ENCODE data around the gene LHX1.

LHX1 gene

GRCh38 chr17:36933512-36934143, 3.6 kb upstream of the LHX1 start:
- TF ChIP-seq CTCF (IDR thresholded peaks at IDR 0.05; ENCODE audit: borderline replicate concordance, control extremely low read depth, extremely low read depth, insufficient read depth, missing control alignments), result no peak
- in situ Hi-C loops (cut with MboI; ENCODE audit: low sequenced_read_pairs, unreplicated experiment), result no loop called here
- DNase-seq (ENCODE audit: low spot score), result no peak

- no peak for TF ChIP-seq CTCF (IDR thresholded peaks at IDR 0.05; ENCODE audit: borderline replicate concordance, control extremely low read depth, extremely low read depth, insufficient read depth, missing control alignments)
- DNase-seq (ENCODE audit: low spot score), result no peak
- in situ Hi-C loops (cut with MboI; ENCODE audit: low sequenced_read_pairs, unreplicated experiment), result no loop called here
Observed at GRCh38 chr17:36934144-36934691, 3.1 kb upstream of the LHX1 start.

- in situ Hi-C loops (cut with MboI; ENCODE audit: low sequenced_read_pairs, unreplicated experiment), result no loop called here
- peak; percentile 57 for DNase-seq (ENCODE audit: low spot score)
Observed at GRCh38 chr17:36934692-36935630, 2.3 kb upstream of the LHX1 start.

DNA sequence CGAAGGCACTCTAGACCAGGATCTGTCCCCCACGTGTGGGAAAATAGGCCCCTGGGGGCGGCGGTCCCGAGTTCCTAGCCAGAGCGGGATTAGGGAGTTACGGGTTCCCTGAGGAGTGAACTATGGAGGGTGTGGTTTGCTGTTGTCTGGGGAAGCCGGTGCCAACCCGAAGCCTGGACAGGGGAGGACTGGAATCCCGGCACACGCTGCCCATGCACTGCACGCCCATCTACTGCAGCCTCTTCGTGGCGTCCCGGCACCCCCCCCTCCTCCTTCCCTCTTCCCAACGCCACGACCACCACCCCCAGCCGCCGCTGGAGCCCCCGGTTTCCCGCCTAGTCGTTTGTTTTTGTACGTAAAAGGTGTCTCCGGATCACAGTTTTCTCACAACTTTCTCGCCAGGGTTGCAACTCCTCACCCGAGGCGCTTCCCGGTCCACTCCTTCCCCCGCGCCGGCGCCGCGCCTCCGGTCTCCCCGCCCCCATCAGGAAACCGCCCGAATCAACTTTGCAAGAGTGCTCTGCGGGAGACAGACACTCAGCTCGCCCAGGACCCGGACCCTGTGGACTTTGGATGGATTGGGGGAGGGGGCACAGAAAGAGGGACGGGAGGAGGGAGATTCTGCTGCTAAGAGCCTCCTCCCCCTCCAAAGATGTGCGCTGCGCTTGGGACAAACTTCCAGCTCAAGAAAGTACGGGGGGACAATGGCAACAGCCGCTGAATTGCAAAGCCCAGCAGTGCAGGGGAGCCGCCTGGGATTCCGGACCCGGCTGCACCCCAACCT, 1.4 kb upstream of the LHX1 start:
- peak; percentile 37 for DNase-seq (ENCODE audit: low spot score)
- in situ Hi-C loops (cut with MboI; ENCODE audit: low sequenced_read_pairs, unreplicated experiment), result no loop called here
- no peak for TF ChIP-seq CTCF (IDR thresholded peaks at IDR 0.05; ENCODE audit: borderline replicate concordance, control extremely low read depth, extremely low read depth, insufficient read depth, missing control alignments)

More at GRCh38 chr17:36934692-36935630, 2.3 kb upstream of the LHX1 start:
- no peak for TF ChIP-seq CTCF (IDR thresholded peaks at IDR 0.05; ENCODE audit: borderline replicate concordance, control extremely low read depth, extremely low read depth, insufficient read depth, missing control alignments)

DNA sequence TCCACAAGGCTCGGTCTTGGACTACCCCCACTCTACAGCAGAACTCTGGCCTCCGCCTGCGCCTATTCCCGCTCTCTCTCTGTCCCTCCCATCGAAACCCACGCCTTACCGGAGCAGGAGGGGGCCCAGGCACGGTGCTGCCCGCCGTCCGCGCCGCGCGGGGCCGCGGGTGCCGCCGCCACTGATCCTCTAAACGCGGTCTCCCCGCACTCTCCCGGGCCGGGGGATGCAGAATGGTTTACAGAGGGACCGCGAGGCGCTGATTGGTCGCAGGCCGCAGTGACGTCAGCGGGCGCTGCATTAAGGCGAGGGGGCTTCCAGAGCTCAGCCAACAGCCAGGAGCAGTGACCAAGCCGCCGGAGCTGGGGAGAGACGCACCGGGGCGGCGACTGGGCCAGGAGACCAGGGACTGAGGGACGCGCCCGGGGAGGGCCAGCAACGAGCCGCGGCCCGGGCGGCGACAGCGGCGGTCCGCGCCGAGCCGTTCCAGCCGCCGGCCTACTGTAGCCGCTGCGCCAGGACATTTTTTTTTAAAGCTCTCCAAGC, 747 bp upstream of the LHX1 start:
- no peak for TF ChIP-seq CTCF (IDR thresholded peaks at IDR 0.05; ENCODE audit: borderline replicate concordance, control extremely low read depth, extremely low read depth, insufficient read depth, missing control alignments)
- peak; percentile 36 for DNase-seq (ENCODE audit: low spot score)
- in situ Hi-C loops (cut with MboI; ENCODE audit: low sequenced_read_pairs, unreplicated experiment), result no loop called here
